Prostate gland (tissue), 2 donors: Measurements from ENCODE around the gene EHD1.

ENCODE experiments used
- CTCF ChIP-seq, 4 experiments: fragments of 200-600 bp in 2 of 4; fragments of 450-650 bp in 2 of 4; sonication (generic) in 2 of 4; IDR thresholded peaks; 1 replicate in 3 of 4; 2 replicates in 1 of 4; pipeline ENCODE4 v1.5.1; 2016 to 2019; ENCODE audit warnings: antibody characterized with exemption in 4 of 4, mild to moderate bottlenecking in 2 of 4, moderate library complexity in 2 of 4
- POLR2A ChIP-seq: fragments of 450-650 bp; IDR thresholded peaks from one replicate; pipeline ENCODE4 v1.6.1; 2016; ENCODE audit warnings: antibody characterized with exemption, mild to moderate bottlenecking
- POLR2AphosphoS5 ChIP-seq: sonication (generic); formaldehyde crosslinking; IDR thresholded peaks from one replicate; pipeline ENCODE4 v1.6.1; 2017; ENCODE audit warnings: antibody characterized with exemption

GRCh38 chr11:64898541-64898940 is 20.1 kb upstream of the EHD1 start:
- no peak for TF ChIP-seq POLR2A
- TF ChIP-seq POLR2AphosphoS5 = no peak
- TF ChIP-seq CTCF (IDR thresholded peaks at IDR 0.05) = no peak
